Lung (tissue), 12 donors: ENCODE results near the gene PLAA. TPM values are rescaled to one million over a fixed set of nuclear protein-coding genes. Genes with fewer than 3 reads are reported as not detected.
A peak's percentile ranks its signal among the peaks of the same experiment; 100 is the strongest.

Experiments
- ATAC-seq: fragments of 200-7000 bp; cut with Tn5 transposase; one replicate; pipeline ENCODE4 v1.9.1; 2020; ENCODE audit warnings: moderate number of reproducible peaks; ENCODE audit not compliant: insufficient read depth, low FRiP score
- DNase-seq, 3 donors: peaks; one replicate each; pipeline ENCODE4 v3.0.0-alpha.2; 2013 to 2017
- H3K27ac ChIP-seq, 2 donors: one replicate each; pipeline ENCODE4 v1.5.1; 2013; ENCODE audit warnings: mild to moderate bottlenecking in 2 of 2, moderate library complexity in 2 of 2, control low read depth in 1 of 2, inconsistent platforms in 1 of 2, low read depth in 1 of 2, low read length in 1 of 2
- H3K27me3 ChIP-seq, 3 donors: one replicate each; pipeline ENCODE4 v1.5.1; 2013; ENCODE audit warnings: low read length in 2 of 3; ENCODE audit not compliant: control insufficient read depth in 3 of 3, insufficient read depth in 3 of 3
- H3K36me3 ChIP-seq, 4 donors: one replicate each; pipeline ENCODE4 v1.5.1; 2013; ENCODE audit warnings: low read length in 4 of 4, mild to moderate bottlenecking in 1 of 4, moderate library complexity in 1 of 4; ENCODE audit not compliant: control insufficient read depth in 4 of 4, insufficient read depth in 4 of 4
- H3K4me1 ChIP-seq, 5 donors: one replicate each; pipeline ENCODE4 v1.5.1; 2013; ENCODE audit warnings: low read length in 5 of 5, mild to moderate bottlenecking in 2 of 5, moderate library complexity in 1 of 5; ENCODE audit not compliant: control insufficient read depth in 5 of 5, insufficient read depth in 5 of 5
- H3K4me3 ChIP-seq: one replicate; pipeline ENCODE4 v1.5.1; 2013; ENCODE audit warnings: mild to moderate bottlenecking, control low read depth, moderate library complexity
- H3K9ac ChIP-seq, 2 donors: one replicate each; pipeline ENCODE4 v1.5.1; 2013; ENCODE audit warnings: low read length in 2 of 2, control low read depth in 1 of 2; ENCODE audit not compliant: insufficient read depth in 1 of 2
- H3K9me3 ChIP-seq, 4 donors: one replicate each; pipeline ENCODE4 v1.5.1; 2013; ENCODE audit warnings: low read length in 3 of 4, mild to moderate bottlenecking in 1 of 4, moderate library complexity in 1 of 4; ENCODE audit not compliant: control insufficient read depth in 4 of 4, insufficient read depth in 3 of 4
- WGBS, 2 donors: extraction: QIAGEN DNeasy Blood & Tissue Kit; methylation state at CpG; one replicate each; pipeline ENCODE4 v1.1.7; 2013; 5-methylcytosine and 5-hydroxymethylcytosine counted together
- polyA plus RNA-seq, 2 donors: library from polyadenylated mRNA; stranded (reverse); fragments of 200-250 nt; gene quantifications; one replicate each; pipeline ENCODE4 v1.2.1, GENCODE V29; 2013
- total RNA-seq, 2 donors: library from RNA; depleted of rRNA in 1 of 2; stranded (reverse); fragments of >200 nt in 1 of 2; gene quantifications; one replicate each; pipeline ENCODE4 v1.2.1, GENCODE V29; 2014 to 2021
- TF ChIP-seq, protein P1 (sequence below): IDR thresholded peaks from 2 replicates; pipeline ENCODE4 v1.5.1; 2012; ENCODE audit warnings: mild to moderate bottlenecking; ENCODE audit errors: control extremely low read depth, extremely low read depth
- donor health status: control.
- donor health status: control.
- donor health status: Bipolar disorder and iron deficiency.
- donor health status: healthy.
- donor health status: DM: yes; HTN: yes; CAD: no.

The PLAA gene
- total and polyA plus RNA-seq, 4 donors: 8.8 to 25.2 (median 22.0) TPM

DNA sequence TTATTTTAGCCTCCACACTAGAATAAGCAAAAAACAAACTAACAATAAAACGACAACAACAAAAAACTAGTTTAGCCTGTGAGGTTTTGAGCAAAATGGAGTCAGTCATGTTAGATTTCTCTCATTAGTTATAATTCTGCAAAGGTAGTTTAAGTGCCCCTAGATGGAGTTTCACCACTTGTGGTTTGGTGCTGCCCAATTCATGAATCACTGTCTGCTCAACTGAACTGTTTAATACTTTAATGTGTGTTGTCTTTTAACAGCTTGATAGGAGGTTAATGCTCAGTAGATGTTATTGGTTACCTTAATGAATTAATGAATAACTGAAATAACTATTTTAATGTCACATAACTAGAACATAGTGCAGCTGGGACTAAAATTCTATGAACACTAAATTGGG lies 3.5 kb upstream of the PLAA start:
- Histone ChIP-seq H3K27me3 (no peaks in the 10 kb centered on the region), H3K9me3 (no peaks in the 10 kb centered on the region), H3K4me3 (no peak overlapping the region), H3K4me1 (peaks cover 0 to 20% (median 4%) of the 10 kb centered on the region in 5 donors), H3K9ac (no peak overlapping the region), H3K36me3 (peaks cover 0 to 2% (median 0%) of the 10 kb centered on the region in 4 donors), H3K27ac (no peak overlapping the region)
- WGBS, 2 donors: 93 to 95% methylated on average over 1 of the region's 1 CpG
- no peak for DNase-seq
- TF ChIP-seq, protein P1, sequence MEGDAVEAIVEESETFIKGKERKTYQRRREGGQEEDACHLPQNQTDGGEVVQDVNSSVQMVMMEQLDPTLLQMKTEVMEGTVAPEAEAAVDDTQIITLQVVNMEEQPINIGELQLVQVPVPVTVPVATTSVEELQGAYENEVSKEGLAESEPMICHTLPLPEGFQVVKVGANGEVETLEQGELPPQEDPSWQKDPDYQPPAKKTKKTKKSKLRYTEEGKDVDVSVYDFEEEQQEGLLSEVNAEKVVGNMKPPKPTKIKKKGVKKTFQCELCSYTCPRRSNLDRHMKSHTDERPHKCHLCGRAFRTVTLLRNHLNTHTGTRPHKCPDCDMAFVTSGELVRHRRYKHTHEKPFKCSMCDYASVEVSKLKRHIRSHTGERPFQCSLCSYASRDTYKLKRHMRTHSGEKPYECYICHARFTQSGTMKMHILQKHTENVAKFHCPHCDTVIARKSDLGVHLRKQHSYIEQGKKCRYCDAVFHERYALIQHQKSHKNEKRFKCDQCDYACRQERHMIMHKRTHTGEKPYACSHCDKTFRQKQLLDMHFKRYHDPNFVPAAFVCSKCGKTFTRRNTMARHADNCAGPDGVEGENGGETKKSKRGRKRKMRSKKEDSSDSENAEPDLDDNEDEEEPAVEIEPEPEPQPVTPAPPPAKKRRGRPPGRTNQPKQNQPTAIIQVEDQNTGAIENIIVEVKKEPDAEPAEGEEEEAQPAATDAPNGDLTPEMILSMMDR: no peak
- no peak for ATAC-seq

GRCh38 chr9:26949637-26950069 lies 2.6 kb upstream of the PLAA start:
- Histone ChIP-seq H3K9me3 (no peaks in the 10 kb centered on the region), H3K27me3 (no peaks in the 10 kb centered on the region), H3K36me3 (peaks cover 0 to 2% (median 0%) of the 10 kb centered on the region in 4 donors), H3K4me3 (no peak overlapping the region), H3K4me1 (peaks cover 0 to 15% (median 4%) of the 10 kb centered on the region in 5 donors), H3K27ac (no peak overlapping the region), H3K9ac (no peak overlapping the region)
- no peak for ATAC-seq
- WGBS, 2 donors: 76 to 87% methylated on average over 6 of the region's 6 CpGs
- no peak for DNase-seq
- TF ChIP-seq, protein P1: no peak

DNA sequence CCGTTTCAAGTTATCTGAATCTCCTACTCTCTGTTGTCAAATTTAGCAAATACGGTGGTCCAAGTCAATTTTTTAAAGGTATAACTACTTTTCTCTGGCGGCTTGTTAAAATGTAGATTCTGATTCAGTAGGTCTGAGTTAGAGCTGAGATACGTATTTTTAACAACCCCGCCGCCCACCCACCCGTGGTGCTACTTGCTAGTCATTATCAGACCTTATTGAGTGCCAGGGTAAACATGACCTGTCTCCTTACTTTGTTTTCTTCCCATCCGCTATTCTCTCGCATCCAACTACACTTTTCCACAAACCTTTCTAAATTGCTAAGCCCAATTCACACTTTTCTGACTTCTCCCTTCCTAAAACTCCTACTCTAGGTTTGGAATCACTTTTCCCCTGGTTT lies 694 bp upstream of the PLAA start:
- Histone ChIP-seq H3K4me1 (peaks cover 0 to 25% (median 4%) of the 10 kb centered on the region in 5 donors), H3K27ac (peak overlapping the region in 1 of 2 donors; percentile 96), H3K36me3 (peaks cover 0 to 3% (median 1%) of the 10 kb centered on the region in 4 donors), H3K27me3 (no peaks in the 10 kb centered on the region), H3K4me3 (no peak overlapping the region), H3K9me3 (no peaks in the 10 kb centered on the region), H3K9ac (peak overlapping the region; percentile 86 to 95)
- TF ChIP-seq, protein P1: no peak
- no peak for ATAC-seq
- DNase-seq: peak in 2 of 3 donors; percentile 12 to 14
- WGBS, 2 donors: 0 to 2% methylated on average over 9 of the region's 9 CpGs

DNA sequence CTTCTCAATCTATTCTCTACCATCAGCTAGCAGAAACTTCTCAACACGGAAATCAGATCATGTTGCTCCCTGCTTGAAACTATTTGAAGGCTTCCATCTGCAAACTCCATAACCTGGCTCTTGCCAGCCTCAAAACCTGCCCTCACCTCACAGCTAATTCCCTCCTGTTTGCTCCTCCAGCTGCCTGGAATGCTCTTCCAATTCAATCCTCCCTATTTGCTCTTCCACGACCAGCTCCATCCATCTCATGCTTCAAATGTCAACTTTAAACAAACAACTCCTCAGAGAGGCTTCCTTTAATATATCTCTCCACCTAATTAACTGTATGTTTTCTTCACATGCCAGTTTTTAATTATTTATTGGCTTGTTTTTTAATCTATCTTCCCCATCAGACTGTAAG lies 1.5 kb downstream of the PLAA start:
- H3K4me3 ChIP-seq: peak overlapping the region; percentile 29
- peaks cover 0 to 3% (median 1%) of the 10 kb centered on the region in 4 donors for H3K36me3 ChIP-seq
- TF ChIP-seq, protein P1: no peak
- 43 to 52% methylated on average over 2 of the region's 2 CpGs for WGBS, 2 donors
- H3K27ac ChIP-seq: no peak overlapping the region
- no peaks in the 10 kb centered on the region for H3K27me3 ChIP-seq
- ATAC-seq (no peak), DNase-seq (no peak)
- no peaks in the 10 kb centered on the region for H3K9me3 ChIP-seq
- peak overlapping the region; percentile 86 to 95 for H3K9ac ChIP-seq
- H3K4me1 ChIP-seq: peaks cover 0 to 25% (median 6%) of the 10 kb centered on the region in 5 donors
